DND-41 (cell line): ENCODE data around the gene ZNF316.
A peak's percentile ranks its signal among the peaks of the same experiment; 100 is the strongest.

Experiments
- ATAC-seq: fragments of 200-7000 bp; cut with Tn5 transposase; 3 replicates; pipeline ENCODE4 v1.9.1; 2021; ENCODE audit warnings: low read depth; ENCODE audit not compliant: insufficient read depth
- DNase-seq: peaks from one replicate; pipeline ENCODE4 v3.0.0-alpha.2; 2020
- H2AFZ ChIP-seq: 2 replicates; pipeline ENCODE4 v1.6.0; 2012; ENCODE audit warnings: low read depth, low read length
- H3K27ac ChIP-seq: 2 replicates; pipeline ENCODE4 v1.5.1; 2012; ENCODE audit warnings: low read length, inconsistent platforms
- H3K27me3 ChIP-seq: fragments of 200-600 bp; sonication (generic); 2 replicates; pipeline ENCODE4 v1.6.0; 2012; ENCODE audit warnings: low read length, mild to moderate bottlenecking, inconsistent platforms; ENCODE audit not compliant: insufficient read depth, poor library complexity
- H3K36me3 ChIP-seq: 2 replicates; pipeline ENCODE4 v1.5.1; 2012; ENCODE audit warnings: low read length, inconsistent platforms; ENCODE audit not compliant: insufficient read depth
- H3K4me1 ChIP-seq: 2 replicates; pipeline ENCODE4 v1.5.1; 2012; ENCODE audit warnings: mild to moderate bottlenecking, low read length; ENCODE audit not compliant: insufficient read depth
- H3K4me2 ChIP-seq: 2 replicates; pipeline ENCODE4 v1.6.0; 2012; ENCODE audit warnings: mild to moderate bottlenecking, moderate library complexity, low read length, inconsistent platforms; ENCODE audit not compliant: insufficient read depth
- H3K4me3 ChIP-seq, 2 experiments: fragments of 200-600 bp in 1 of 2; shearing (Covaris generic) in 1 of 2; 2 replicates each; pipeline ENCODE4 v1.5.1; 2012 to 2016; ENCODE audit warnings: inconsistent platforms in 2 of 2, low read length in 2 of 2, mild to moderate bottlenecking in 2 of 2, low read depth in 1 of 2, moderate library complexity in 1 of 2
- H3K79me2 ChIP-seq: 2 replicates; pipeline ENCODE4 v1.6.0; 2012; ENCODE audit warnings: low read length, inconsistent platforms; ENCODE audit not compliant: insufficient read depth
- H3K9ac ChIP-seq: 2 replicates; pipeline ENCODE4 v1.6.0; 2012; ENCODE audit warnings: low read depth, mild to moderate bottlenecking, inconsistent platforms, low read length, moderate library complexity
- H3K9me3 ChIP-seq: 2 replicates; pipeline ENCODE4 v1.5.1; 2012; ENCODE audit warnings: low read length, moderate library complexity, mild to moderate bottlenecking, inconsistent platforms; ENCODE audit not compliant: insufficient read depth, severe bottlenecking
- H4K20me1 ChIP-seq: 2 replicates; pipeline ENCODE4 v1.6.0; 2012; ENCODE audit warnings: low read length; ENCODE audit not compliant: insufficient read depth
- EZH2 ChIP-seq: IDR thresholded peaks from 3 replicates; pipeline ENCODE4 v1.6.1; 2012; ENCODE audit warnings: borderline replicate concordance, low read depth, mild to moderate bottlenecking, moderate library complexity, low read length, inconsistent platforms; ENCODE audit not compliant: severe bottlenecking
- TF ChIP-seq, protein P1 (sequence below): IDR thresholded peaks from 2 replicates; pipeline ENCODE4 v1.5.1; 2012; ENCODE audit warnings: borderline replicate concordance, low read length, moderate library complexity, mild to moderate bottlenecking; ENCODE audit not compliant: poor library complexity, severe bottlenecking; ENCODE audit errors: extremely low read depth

The ZNF316 gene

DNA sequence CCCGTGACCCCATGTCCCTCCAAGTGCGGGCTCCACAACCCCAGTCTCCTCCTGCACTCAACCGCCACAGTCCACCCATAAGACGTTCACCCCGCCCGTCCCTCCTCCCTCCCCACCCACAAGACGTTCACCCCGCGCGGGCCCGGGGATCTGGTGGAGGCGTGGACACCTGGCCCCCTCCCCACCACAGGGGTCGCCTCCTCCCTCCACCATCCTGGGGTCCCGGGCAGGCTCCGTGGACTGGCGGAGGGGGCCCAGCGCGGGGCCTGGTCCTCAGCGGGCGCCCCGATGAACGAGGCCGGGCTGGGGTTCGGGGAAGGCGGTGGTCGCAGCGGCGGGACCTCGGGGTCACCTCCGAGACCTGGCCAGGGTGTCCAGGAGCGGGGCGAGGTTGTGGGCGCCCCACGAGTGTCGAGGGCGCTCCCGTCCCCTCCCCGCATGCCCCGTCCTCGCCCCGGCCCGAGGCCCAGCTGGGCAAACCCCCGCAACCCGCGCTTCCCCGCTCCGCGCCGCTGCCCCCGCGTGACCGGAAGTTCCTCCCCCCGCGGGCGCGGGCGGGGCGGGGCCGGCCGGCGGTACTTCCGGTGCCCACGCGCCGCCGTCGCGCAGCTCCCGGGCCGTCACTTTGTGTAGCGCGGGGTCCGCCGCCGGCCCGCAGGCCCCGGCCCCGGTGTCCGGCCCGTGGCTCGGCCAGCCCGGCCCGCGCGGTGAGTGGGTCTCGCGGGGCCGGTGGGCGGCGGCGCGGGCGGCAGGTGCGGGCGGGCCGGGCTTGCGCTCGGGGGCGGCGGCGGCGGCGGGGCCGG is at the start of gene ZNF316:
ZNF316 (plus strand) TSS at position 578 of the 803 bp plus-strand sequence. CDS start 5,092 bp downstream, outside the sequence.
- Histone ChIP-seq H3K27me3 (no peaks in the 10 kb centered on the region), H3K4me3 (peak within 1 kb of the TSS; percentile 73 to 98), H4K20me1 (peaks cover 36% of the 10 kb centered on the region), H3K79me2 (peaks cover 49% of the 10 kb centered on the region), H3K4me1 (peaks cover 39% of the 10 kb centered on the region), H3K9ac (peak within 1 kb of the TSS; percentile 94), H2AFZ (peak within 1 kb of the TSS; percentile 93), H3K9me3 (no peaks in the 10 kb centered on the region), H3K36me3 (peaks cover 35% of the 10 kb centered on the region), H3K4me2 (peak within 1 kb of the TSS; percentile 99), H3K27ac (peak within 1 kb of the TSS; percentile 75)
- TF ChIP-seq, protein P1, sequence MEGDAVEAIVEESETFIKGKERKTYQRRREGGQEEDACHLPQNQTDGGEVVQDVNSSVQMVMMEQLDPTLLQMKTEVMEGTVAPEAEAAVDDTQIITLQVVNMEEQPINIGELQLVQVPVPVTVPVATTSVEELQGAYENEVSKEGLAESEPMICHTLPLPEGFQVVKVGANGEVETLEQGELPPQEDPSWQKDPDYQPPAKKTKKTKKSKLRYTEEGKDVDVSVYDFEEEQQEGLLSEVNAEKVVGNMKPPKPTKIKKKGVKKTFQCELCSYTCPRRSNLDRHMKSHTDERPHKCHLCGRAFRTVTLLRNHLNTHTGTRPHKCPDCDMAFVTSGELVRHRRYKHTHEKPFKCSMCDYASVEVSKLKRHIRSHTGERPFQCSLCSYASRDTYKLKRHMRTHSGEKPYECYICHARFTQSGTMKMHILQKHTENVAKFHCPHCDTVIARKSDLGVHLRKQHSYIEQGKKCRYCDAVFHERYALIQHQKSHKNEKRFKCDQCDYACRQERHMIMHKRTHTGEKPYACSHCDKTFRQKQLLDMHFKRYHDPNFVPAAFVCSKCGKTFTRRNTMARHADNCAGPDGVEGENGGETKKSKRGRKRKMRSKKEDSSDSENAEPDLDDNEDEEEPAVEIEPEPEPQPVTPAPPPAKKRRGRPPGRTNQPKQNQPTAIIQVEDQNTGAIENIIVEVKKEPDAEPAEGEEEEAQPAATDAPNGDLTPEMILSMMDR = no peak
- TF ChIP-seq EZH2 = no peak
- peak; percentile 43 for ATAC-seq
- peak; percentile 49 for DNase-seq

DNA sequence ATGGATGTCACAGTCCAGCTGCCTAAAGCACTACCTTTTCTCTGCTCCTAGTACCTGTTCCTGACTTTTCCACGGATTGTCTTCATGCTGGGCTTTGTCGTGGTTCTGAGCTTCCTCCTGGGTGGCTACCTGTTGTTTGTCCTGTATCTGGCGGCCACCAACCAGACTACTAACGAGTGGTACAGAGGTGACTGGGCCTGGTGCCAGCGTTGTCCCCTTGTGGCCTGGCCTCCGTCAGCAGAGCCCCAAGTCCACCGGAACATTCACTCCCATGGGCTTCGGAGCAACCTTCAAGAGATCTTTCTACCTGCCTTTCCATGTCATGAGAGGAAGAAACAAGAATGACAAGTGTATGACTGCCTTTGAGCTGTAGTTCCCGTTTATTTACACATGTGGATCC is 48.6 kb upstream of the ZNF316 start:
- H3K4me1 ChIP-seq = peaks cover 29% of the 10 kb centered on the region
- peaks cover 32% of the 10 kb centered on the region for H3K79me2 ChIP-seq
- H2AFZ ChIP-seq = no peak overlapping the region
- peaks cover 62% of the 10 kb centered on the region for H3K36me3 ChIP-seq
- no peak overlapping the region for H3K4me2 ChIP-seq
- H3K9ac ChIP-seq = no peak overlapping the region
- no peak for ATAC-seq
- no peaks in the 10 kb centered on the region for H3K27me3 ChIP-seq
- H3K9me3 ChIP-seq = no peaks in the 10 kb centered on the region
- peaks cover 16% of the 10 kb centered on the region; the same call in 1 of the 2 replicates for H4K20me1 ChIP-seq
- H3K4me3 ChIP-seq = no peak overlapping the region
- no peak for DNase-seq
- no peak overlapping the region for H3K27ac ChIP-seq
- TF ChIP-seq EZH2 = no peak
- TF ChIP-seq, protein P1 = no peak

DNA sequence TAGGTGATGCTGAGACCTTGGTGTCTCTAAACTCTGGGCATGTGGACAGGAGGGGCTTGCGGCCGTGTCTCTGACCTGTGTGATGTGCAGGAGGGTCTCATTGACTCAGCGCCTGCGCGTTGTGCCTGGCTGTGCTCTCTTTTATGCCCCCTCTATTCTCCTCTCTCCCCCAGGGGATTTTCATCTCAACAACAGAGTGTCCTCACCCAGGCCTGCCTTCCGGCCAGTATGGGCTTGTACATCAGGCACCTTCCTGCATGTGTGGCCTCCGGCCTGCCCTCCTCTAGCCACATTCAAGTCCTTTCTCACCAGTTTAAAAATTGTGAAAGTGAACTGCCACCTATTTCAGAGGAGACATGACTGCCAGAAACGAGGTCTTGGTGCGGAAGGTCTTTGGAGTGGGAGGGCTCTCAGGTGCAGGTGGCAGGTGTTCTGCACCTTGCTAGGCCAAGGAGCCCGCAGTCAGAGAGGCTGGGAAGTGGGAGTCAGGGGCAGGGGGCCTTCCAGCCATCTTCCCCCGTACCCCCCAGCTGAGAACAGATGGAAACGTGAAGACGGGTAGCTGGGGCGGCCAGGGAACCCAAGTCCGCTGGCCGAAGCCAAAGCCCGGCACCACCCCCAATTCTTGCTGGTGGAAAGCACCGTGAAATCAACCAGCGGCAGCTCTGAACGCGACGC is 47.8 kb upstream of the ZNF316 start:
- Histone ChIP-seq H3K4me2 (peak overlapping the region; percentile 76), H3K9me3 (no peaks in the 10 kb centered on the region), H3K79me2 (peaks cover 33% of the 10 kb centered on the region), H3K4me1 (peaks cover 29% of the 10 kb centered on the region), H3K36me3 (peaks cover 62% of the 10 kb centered on the region), H2AFZ (peak overlapping the region; percentile 74), H3K4me3 (peak overlapping the region in 1 of 2 experiments; percentile 99; a peak in 2 of 4 replicates), H3K27ac (peak overlapping the region; percentile 36), H3K27me3 (no peaks in the 10 kb centered on the region), H4K20me1 (peaks cover 16% of the 10 kb centered on the region; the same call in 1 of the 2 replicates), H3K9ac (peak overlapping the region; percentile 92)
- DNase-seq (no peak), ATAC-seq (no peak)
- no peak for TF ChIP-seq EZH2
- TF ChIP-seq, protein P1 = no peak
